Lower leg skin (tissue), 4 donors: Measurements from ENCODE around the gene UBE2C. TPM values are rescaled to one million over a fixed set of nuclear protein-coding genes. Genes with fewer than 3 reads are reported as not detected.
A peak's percentile ranks its signal among the peaks of the same experiment; 100 is the strongest.
"Not testable (repeated sequence)": the region's sequence is repeated elsewhere in the genome, so short reads cannot be mapped to it uniquely, and the experiment has no call there.

Experiments
- DNase-seq, 2 donors: peaks; one replicate each; pipeline ENCODE4 v3.0.0-alpha.2; 2019; ENCODE audit warnings: low spot score in 2 of 2
- H3K4me3 ChIP-seq: fragments of 200-600 bp; sonication (generic); 2 replicates; pipeline ENCODE4 v1.5.1; 2017; ENCODE audit warnings: mild to moderate bottlenecking, low read depth; ENCODE audit not compliant: poor library complexity, severe bottlenecking
- POLR2A ChIP-seq, 2 donors: fragments of 450-650 bp; IDR thresholded peaks; one replicate each; pipeline ENCODE4 v1.6.1; 2016 to 2017; ENCODE audit warnings: antibody characterized with exemption in 2 of 2, mild to moderate bottlenecking in 1 of 2, moderate library complexity in 1 of 2
- WGBS, 2 donors: methylation state at CpG; one replicate each; pipeline ENCODE4 v1.1.5; 2018; 5-methylcytosine and 5-hydroxymethylcytosine counted together
- intact Hi-C: fragments of 100-400 bp; cut with DNase I; formaldehyde crosslinking; loops from one replicate; pipeline ENCODE4 v1.15.0; 2023; ENCODE audit warnings: low total_unique reads
- total RNA-seq, 4 donors: library from RNA; depleted of rRNA; stranded (reverse); fragments of >200 nt; gene quantifications; one replicate each; pipeline ENCODE4 v1.1.0, GENCODE V29; 2016
- TF ChIP-seq, protein P1 (sequence below), 3 donors: fragments of 450-650 bp; IDR thresholded peaks; one replicate each; pipeline ENCODE4 v1.5.1; 2016; ENCODE audit warnings: antibody characterized with exemption in 3 of 3, mild to moderate bottlenecking in 3 of 3, moderate library complexity in 2 of 3

UBE2C gene
- total RNA-seq, 4 donors from 2014 or later: 1.1 to 24.1 (median 10.2) TPM

GRCh38 chr20:45788351-45788750, 24.1 kb upstream of the UBE2C start:
- 74 to 77% methylated on average over 3 of the region's 3 CpGs for WGBS, 2 donors
- no peak overlapping the region for H3K4me3 ChIP-seq
- DNase-seq: no peak
- intact Hi-C loops: no loop called here
- TF ChIP-seq, protein P1, sequence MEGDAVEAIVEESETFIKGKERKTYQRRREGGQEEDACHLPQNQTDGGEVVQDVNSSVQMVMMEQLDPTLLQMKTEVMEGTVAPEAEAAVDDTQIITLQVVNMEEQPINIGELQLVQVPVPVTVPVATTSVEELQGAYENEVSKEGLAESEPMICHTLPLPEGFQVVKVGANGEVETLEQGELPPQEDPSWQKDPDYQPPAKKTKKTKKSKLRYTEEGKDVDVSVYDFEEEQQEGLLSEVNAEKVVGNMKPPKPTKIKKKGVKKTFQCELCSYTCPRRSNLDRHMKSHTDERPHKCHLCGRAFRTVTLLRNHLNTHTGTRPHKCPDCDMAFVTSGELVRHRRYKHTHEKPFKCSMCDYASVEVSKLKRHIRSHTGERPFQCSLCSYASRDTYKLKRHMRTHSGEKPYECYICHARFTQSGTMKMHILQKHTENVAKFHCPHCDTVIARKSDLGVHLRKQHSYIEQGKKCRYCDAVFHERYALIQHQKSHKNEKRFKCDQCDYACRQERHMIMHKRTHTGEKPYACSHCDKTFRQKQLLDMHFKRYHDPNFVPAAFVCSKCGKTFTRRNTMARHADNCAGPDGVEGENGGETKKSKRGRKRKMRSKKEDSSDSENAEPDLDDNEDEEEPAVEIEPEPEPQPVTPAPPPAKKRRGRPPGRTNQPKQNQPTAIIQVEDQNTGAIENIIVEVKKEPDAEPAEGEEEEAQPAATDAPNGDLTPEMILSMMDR (IDR thresholded peaks at IDR 0.05): no peak
- TF ChIP-seq POLR2A (IDR thresholded peaks at IDR 0.05): no peak

- DNase-seq: no peak
- intact Hi-C loops: no loop called here
- H3K4me3 ChIP-seq: peak overlapping the region; percentile 91
- TF ChIP-seq, protein P1 (IDR thresholded peaks at IDR 0.05): no peak
- TF ChIP-seq POLR2A (IDR thresholded peaks at IDR 0.05): no peak
- 25 to 31% methylated on average over 19 of the region's 19 CpGs for WGBS, 2 donors
These were observed 19.9 kb upstream of the UBE2C start for GRCh38 chr20:45792317-45793118.

GRCh38 chr20:45796337-45797065, 15.9 kb upstream of the UBE2C start:
- intact Hi-C loops: no loop called here
- TF ChIP-seq, protein P1 (IDR thresholded peaks at IDR 0.05): no peak
- no peak for TF ChIP-seq POLR2A (IDR thresholded peaks at IDR 0.05)
- DNase-seq: no peak
- WGBS, 2 donors: 92 to 95% methylated on average over 11 of the region's 11 CpGs
- H3K4me3 ChIP-seq: no peak overlapping the region

GRCh38 chr20:45797510-45797909, 14.9 kb upstream of the UBE2C start:
- intact Hi-C loops: not testable (repeated sequence)
- no CpG with 5 or more reads among the region's 1 CpG for WGBS, 2 donors

DNA sequence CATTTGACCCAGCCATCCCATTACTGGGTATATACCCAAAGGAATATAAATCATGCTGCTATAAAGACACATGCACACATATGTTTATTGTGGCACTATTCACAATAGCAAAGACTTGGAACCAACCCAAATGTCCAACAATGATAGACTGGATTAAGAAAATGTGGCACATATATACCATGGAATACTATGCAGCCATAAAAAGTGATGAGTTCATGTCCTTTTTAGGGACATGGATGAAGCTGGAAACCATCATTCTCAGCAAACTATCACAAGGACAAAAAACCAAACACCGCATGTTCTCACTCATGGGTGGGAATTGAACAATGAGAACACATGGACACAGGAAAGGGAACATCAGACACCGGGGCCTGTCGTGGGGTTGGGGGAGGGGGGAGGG, 14.5 kb upstream of the UBE2C start:
- 89 to 91% methylated on average over 3 of the region's 3 CpGs for WGBS, 2 donors
- H3K4me3 ChIP-seq, intact Hi-C loops, DNase-seq: not testable (repeated sequence)

More at GRCh38 chr20:45797510-45797909, 14.9 kb upstream of the UBE2C start:
- DNase-seq, H3K4me3 ChIP-seq: not testable (repeated sequence)

DNA sequence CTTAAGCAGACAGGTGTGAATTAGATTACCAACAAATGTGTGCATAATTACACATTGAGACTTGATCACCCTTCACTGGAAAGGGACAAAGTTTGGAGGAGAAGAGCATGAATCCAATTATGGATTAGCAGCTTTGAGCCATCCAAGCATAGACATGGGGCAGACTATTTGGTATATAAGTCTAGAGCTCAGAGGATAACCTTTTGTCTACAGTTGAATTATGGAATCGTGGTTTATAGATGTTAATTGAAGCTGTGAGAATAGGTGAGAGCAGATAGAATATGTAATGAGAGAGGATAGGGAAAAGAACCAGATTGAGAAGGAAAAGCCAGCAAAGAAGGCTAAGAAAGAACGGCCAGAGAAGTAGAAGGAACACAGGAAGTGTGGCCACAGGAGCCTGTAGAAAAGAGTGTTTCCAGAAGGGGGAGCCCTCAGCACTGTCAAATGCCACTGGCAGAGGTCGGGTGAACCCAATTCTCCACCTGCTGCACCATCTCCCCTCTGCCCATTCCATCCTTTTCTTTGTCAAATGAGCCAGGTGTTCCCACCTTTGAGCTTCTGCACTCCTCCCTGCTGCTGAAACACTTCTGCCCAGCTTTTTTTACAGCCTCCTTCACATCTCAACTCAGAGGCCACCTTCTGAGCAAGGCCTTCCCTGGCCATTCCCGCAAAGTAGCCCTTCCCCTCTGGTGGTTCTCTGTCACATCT, 13.4 kb upstream of the UBE2C start:
- intact Hi-C loops: no loop called here
- DNase-seq: no peak
- H3K4me3 ChIP-seq: no peak overlapping the region
- 31 to 36% methylated on average over 4 of the region's 4 CpGs for WGBS, 2 donors
- no peak for TF ChIP-seq POLR2A (IDR thresholded peaks at IDR 0.05)
- TF ChIP-seq, protein P1 (IDR thresholded peaks at IDR 0.05): peak in 1 of 3 donors; percentile 29
